Adipose tissue (tissue), 3 donors: ENCODE measurements around the gene CALY. TPM values are rescaled to one million over a fixed set of nuclear protein-coding genes. Genes with fewer than 3 reads are reported as not detected.

ENCODE experiments used
- H3K27ac ChIP-seq: one replicate; pipeline ENCODE4 v1.5.1; 2013; ENCODE audit warnings: low read depth, low read length
- WGBS, 3 donors: extraction: QIAGEN DNeasy Blood & Tissue Kit; methylation state at CpG; one replicate each; pipeline ENCODE4 v1.1.7; 2013; 5-methylcytosine and 5-hydroxymethylcytosine counted together
- polyA plus RNA-seq, 3 donors: library from polyadenylated mRNA; stranded (reverse); fragments of 200-250 nt; gene quantifications; one replicate each; pipeline ENCODE4 v1.2.3, GENCODE V29; 2013
- donor health status: healthy with polysubstance abuse.
- donor health status: Bipolar disorder and iron deficiency.
- donor health status: healthy.

CALY gene
- polyA plus RNA-seq, 3 donors = 0.95 TPM; not detected in 2

DNA sequence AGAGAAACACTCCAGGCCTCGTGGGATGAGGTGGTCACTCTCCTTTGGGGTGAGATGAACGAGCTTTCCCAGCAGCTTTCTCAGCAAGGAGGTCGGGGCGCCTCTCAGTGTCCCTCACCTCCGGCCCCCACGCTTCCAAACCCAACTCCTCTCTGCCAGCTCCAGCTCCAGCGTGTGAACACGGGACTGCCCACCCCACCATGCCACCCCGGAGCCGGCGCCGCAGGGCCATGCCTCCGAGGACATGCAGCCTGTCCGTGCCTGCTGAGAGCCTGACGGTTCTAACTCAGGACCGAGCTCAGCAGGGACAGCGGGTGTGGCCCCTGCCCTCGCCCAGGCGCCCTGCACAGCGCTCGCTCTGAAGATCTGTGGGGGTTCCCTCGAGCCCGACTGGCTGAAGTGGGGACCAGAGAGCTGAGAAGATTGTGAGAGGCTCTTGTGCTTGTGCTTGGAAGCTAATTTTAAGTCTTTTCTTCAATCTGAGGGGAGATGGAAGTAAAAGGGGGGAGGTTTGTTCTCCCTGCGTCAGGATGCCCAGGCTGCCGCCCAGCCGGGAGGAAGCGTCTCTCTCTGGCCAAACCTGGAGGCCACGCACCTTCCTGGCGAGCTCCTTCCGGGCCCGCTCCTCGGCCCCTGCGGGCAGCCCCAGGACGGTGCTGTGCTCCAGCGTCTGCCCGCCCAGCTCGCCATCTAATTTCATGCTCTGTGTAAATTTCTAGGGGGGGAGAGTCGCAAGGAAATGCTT, 54.9 kb downstream of the CALY start:
- WGBS, 3 donors = 91 to 94% (median 94%) methylated on average over 38 of the region's 38 CpGs

DNA sequence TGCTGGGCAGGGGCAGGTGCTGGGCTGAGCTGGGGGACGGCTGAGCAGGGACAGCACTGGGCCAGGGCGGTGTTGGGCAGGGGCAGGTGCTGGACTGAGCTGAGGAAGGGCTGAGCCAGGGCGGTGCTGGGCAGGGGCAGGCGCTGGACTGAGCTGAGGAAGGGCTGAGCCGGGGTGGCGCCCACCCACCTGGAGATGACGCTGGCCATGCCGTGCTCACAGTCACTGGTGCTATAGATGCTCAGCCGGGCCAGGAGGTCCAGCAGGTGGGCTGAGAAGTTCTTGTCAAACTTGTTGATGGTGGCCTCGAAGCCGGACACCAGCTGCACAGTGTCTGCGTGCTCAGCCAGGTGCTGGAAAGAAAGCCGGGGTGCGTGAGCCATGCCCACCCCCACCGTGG, 55.6 kb downstream of the CALY start:
- WGBS, 3 donors = 93 to 95% (median 94%) methylated on average over 13 to 15 of the region's 15 CpGs
- no peak overlapping the region for H3K27ac ChIP-seq

More for the DNA sequence above, 54.9 kb downstream of the CALY start:
- H3K27ac ChIP-seq = no peak overlapping the region

DNA sequence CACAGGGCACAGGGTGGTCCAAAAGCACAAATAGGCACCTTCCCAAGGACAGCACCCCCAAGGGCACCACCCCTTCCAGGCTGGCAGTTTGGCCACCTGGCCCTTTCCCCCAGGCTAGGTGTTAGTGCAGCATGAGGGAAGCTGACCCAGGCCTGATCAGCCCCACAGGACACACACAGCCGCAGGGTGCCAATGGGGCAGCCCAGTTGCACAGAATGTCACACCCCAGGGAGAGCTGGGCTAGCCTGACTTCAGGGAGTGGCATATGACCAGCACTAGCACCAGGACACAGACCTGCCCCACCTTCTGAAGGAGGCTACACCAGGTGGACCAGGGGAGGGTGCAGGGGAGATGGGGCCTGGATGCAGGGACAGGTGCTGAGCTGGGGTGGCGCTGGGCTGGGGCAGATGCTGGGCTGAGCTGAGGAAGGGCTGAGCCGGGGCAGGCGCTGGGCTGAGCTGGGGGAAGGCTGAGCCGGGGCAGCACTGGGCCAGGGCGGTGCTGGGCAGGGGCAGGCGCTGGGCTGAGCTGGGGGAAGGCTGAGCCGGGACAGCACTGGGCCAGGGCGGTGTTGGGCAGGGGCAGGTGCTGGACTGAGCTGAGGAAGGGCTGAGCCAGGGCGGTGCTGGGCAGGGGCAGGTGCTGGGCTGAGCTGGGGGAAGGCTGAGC, 56.2 kb downstream of the CALY start:
- 92 to 96% (median 92%) methylated on average over 9 to 10 of the region's 10 CpGs for WGBS, 3 donors
- no peak overlapping the region for H3K27ac ChIP-seq

DNA sequence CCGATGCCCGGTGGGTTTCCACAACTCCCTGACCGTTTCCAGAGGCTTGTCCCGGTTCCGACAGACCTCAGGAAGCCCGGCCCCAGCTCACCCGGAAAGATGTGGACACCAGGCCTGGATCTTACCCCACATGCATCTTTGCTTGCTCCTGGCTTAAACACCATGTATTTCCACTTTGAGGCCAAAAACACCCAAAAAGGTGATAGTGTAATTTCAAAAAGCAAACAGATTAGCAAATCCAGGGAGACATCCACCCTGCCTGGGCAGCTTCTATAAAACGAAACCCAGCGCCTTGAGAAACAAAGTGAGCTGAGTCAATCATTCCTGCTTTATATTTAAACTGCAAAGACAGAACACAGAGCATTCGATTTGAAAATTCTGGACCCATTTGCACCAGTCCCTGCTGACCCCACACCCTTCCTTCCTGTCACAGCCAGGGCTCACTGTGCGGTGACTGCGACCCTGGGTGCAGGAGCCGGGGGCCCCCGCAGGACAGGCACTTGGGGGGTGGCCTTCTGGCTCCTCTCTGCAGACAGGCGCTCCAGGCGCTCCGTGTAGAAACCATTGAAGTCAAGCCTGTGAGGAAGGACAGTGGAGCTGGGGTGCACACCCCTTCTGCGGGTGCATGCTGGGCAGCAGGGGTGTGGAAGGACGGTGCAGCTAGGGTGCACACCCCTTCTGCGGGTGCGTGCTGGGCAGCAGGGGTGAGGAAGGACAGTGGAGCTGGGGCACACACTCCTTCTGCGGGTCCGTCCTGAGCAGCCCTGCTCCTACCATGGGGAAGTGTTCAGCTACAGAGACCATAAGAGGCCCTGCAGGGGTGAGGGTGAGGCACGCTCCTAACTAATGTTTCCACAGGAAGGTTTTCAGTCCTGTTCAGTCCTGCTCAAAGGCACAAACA, 57.1 kb downstream of the CALY start:
- WGBS, 3 donors = 57 to 83% (median 71%) methylated on average over 23 to 24 of the region's 24 CpGs
- no peak overlapping the region for H3K27ac ChIP-seq

DNA sequence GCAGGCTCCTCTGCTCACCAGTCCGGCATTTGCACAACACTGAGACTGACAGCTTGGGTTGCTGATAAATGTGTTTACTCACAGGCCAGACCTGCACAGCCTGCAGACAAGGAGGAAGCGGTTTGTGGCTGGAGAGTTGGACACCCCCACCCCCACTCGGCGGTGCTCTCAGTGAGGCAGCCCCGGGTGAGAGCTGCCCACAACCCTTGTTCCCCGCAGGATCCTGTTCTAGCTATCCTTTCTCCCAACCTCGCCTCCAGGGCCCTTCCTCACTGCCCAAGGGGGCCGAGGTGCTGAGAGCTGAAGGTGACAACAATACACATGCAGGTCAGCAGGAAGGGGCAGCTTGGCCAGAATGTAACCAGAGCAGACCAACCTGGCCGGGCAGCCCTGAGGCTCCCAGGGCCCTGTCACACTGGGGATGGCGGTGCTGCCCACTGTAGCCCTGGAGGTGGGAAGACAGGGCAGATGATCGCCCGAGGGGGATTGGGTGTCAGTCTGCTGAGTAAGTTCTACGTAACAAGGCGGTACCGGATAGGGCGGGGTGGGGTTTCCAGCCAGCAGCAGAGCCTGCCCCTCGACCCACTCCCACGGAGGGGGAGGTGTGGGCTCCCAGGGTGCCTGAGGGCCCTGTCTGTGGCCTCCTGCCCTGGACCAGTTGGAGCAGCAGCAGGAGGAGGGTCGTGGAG, 58.0 kb downstream of the CALY start:
- WGBS, 3 donors = 42 to 54% (median 45%) methylated on average over 19 of the region's 19 CpGs
- H3K27ac ChIP-seq = peak overlapping the region; percentile 67

DNA sequence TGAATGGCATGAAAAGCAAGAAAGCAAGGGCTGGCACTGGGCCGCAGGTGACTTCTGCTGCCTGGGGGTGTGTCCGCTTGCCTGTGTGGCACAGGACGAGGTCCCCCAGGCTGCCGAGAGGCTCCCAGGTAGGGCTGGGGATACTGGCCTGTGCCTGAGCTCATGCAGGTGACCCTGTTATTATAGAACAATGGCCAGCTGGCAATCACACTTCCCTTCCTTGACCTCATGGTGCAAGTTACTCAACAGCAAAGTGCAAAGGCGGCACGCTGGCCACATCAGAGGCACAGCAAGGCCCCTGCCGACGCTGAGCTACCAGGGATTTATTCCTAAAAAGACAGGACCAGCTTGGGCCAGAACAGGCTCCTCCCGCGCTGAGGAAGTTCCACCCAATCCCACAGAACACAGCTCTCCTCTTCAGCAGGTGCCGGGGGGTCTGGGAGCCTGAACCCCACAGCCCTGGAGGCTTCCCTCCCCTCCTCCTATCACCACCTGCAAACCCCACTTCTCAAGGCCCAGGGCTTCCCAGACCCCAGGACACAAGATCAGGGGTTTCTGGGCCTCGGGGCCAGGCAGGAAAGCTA, 58.6 kb downstream of the CALY start:
- whole genome bisulfite sequencing, 3 donors = 39 to 59% (median 51%) methylated on average over 12 of the region's 12 CpGs
- peak overlapping the region; percentile 67 for H3K27ac ChIP-seq

DNA sequence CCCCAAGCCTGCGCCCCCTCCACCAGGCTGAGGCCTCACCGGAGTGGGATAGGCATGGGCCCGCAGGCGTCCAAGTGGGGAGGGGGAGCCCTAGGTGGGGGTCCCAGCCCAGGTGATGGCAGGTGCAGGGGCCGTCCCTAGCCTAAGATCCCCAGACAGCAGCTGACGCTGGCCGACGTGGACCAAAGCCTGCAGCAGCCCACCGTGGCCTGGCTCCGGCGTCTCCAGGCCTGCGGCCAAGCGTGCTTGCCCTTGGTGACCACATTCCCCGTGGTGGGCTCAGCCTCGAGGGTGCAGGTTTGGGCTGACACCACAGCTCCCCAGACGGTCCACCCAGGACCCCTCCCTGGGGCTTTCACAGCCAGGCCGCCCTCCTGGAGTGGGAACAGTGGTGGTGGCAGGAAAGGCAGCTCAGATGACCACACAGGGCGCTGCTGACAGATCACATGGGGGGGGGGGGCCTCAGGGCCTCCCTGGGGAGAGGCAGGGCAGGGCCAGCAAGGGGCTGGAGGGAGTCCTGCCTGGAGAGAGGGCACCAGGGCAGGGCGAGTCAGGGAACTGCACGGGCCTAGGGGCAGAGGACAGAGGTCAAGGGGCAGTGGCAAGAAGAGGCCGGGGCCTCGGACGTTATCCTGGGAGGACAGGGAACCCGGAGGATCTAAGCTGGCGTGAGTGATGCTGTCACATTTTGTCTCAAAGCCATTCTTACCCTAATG, 59.3 kb downstream of the CALY start:
- no peak overlapping the region for H3K27ac ChIP-seq
- 65 to 72% (median 68%) methylated on average over 22 to 25 of the region's 25 CpGs for WGBS, 3 donors

DNA sequence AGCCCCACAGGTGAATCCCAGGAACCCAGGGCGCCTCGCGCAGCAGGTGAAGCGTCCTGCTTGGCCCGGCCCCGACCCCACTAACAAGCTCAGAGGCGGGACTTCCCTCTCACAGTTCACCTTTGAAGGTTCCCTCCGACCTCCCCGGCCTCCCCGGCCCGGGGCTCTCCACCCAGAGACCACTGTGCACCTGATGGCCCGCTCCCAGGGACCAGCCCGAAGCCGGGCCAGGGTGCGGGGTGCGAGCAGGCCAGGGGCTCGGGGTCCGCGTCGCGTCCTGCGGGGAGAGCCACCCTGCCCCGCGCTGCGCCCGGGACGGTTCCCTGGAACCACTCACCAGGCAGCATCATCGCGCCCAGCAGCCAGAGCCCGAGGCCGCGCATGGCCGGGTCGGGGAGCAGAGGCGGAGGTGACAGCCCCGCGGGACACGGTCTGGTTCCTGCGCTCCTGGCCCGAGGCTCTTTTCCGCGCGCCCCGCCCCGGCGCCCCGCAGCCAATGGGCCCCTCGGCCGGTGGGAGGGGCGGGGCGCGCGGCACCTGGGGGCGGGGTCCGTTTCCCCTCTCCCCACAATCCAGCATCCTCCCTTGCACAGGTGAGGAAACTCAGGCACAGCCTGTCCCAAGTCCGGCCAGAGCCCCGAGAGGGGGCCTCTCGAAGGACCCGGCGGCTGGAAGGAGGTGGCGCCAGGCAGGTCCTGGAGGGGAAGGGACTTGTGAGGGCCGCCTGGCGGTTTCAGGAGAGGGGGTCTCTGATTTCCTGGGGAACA, 60.1 kb downstream of the CALY start, which contains the start of gene ADAM8:
ADAM8 (minus strand) TSS at position 434 of the 767 bp plus-strand sequence; CDS start at position 383, 51 bp downstream.
- H3K27ac ChIP-seq = no peak within 1 kb of the TSS

DNA sequence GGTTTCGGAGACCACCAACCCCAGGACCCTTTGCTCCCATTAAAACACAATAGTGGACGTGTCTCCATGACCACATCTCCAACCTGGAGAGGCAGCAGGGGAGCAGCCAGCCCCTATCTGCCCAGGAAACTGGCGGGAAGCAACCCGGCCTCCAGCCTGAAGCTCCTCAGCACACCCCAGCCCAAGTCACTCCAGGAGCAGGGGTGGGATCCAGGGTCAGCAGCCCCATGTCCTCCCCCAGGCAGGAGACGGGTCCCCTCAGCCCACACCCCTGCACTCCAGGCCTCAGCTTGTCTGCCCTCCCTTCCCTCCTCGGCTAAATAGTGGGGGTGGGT, 60.6 kb downstream of the CALY start:
- 17 to 59% (median 17%) methylated on average over 5 to 6 of the region's 6 CpGs for WGBS, 3 donors

More for the DNA sequence above, 60.1 kb downstream of the CALY start, which contains the start of gene ADAM8:
- 4 to 12% (median 4%) methylated on average over 38 to 63 of the region's 63 CpGs for WGBS, 3 donors

DNA sequence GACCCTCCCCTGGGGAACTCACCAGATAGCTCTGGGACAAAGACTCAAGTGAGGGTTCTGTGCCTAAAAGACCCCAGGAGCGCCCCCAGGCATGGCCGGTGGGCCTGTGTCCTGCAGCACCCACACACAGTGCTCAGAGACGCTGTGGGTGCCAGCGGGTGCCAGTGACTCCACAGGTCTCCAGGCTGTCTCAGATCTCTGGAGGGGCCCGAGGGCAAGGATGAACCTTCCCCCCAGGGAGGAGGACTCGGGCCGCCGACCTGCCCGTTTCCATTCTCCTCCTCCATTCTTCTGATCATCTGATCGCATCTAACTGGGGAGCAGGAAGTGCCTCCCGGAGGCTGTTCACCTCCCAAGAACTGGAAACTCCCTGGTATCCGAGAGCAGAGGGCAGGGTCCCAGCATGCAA, 61.0 kb downstream of the CALY start:
- WGBS, 3 donors = 7 to 48% (median 17%) methylated on average over 11 to 12 of the region's 12 CpGs
- no peak overlapping the region for H3K27ac ChIP-seq

More for the DNA sequence above, 60.6 kb downstream of the CALY start:
- no peak overlapping the region for H3K27ac ChIP-seq

DNA sequence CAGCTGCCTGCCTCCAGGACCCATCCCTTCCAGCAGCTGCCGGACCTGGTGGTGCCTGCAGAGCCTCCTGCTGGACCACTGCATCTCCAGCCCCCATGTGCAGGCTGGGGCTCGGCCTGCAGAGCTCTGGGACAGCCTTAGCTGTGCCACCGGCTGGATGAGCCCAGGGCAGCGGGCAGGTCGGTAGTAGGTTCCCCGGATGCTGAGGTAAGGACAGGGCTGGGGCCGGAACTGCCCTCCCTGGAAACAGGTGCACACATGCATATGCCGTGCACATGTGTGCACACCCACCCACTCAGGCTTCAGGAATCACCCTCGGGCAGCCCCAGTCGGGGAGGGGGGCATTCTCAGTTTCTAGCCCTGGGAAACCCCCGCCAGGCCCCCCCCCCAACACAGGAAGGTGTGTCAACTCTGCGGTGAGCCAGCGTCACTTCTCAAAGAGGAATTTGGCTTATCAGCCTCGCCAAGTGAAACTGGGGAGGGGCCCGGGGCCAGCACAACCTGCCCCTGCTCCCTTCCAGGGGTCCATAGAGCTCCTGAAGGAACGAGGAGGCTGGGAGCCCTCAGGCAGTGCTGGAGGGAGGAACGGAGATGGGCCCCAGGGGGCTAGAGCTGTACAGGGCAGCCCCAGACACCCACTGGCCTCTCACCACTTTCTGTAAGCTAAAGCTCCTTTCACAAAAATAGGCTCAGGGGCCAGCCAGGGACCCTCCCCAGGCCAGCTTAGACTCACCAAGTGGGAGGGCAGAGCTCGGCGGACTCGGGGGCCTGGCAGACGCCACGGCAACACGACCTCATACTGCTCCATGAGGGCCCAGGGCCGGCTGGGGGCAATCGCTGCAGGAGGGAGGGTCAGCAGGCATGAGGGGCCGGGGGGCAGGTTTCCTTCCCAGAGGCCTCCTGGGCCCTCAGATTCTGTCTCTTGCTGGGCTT, 61.7 kb downstream of the CALY start:
- WGBS, 3 donors = 19 to 56% (median 30%) methylated on average over 22 to 26 of the region's 26 CpGs
- H3K27ac ChIP-seq = no peak overlapping the region

Other genes starting within 250 kb of the CALY start
- gene ADGRA1, start 249.0 kb downstream of the CALY start, polyA plus RNA-seq = under 1 TPM in 2 of 3 donors, not detected in 1; 0.07 to 0.17 TPM
- under 1 TPM; 0.13 to 0.34 (median 0.28) TPM for gene KNDC1, start 176.7 kb downstream of the CALY start, polyA plus RNA-seq
- gene UTF1, start 106.7 kb downstream of the CALY start, polyA plus RNA-seq = not detected
- under 1 TPM; 0.28 to 0.80 (median 0.56) TPM for gene VENTX, start 99.0 kb downstream of the CALY start, polyA plus RNA-seq
- gene ADAM8, start 60.0 kb downstream of the CALY start, polyA plus RNA-seq = 10 to 100 TPM in 1 of 3 donors, 1 to 10 TPM in 2; 2.3 to 14.1 (median 3.8) TPM
- 10 to 100 TPM; 21.0 to 35.0 (median 26.8) TPM for gene TUBGCP2, start 28.0 kb downstream of the CALY start, polyA plus RNA-seq
- 10 to 100 TPM; 19.8 to 43.9 (median 29.7) TPM for gene ZNF511, start 28.0 kb downstream of the CALY start, polyA plus RNA-seq
- gene PRAP1, start 10.5 kb upstream of the CALY start, polyA plus RNA-seq = under 1 TPM in 2 of 3 donors, not detected in 1; 0.09 to 0.16 TPM
- gene FUOM, start 21.1 kb upstream of the CALY start, polyA plus RNA-seq = 10 to 100 TPM; 22.1 to 45.1 (median 23.3) TPM
- gene ECHS1, start 36.5 kb upstream of the CALY start, polyA plus RNA-seq = 100 to 1,000 TPM in 2 of 3 donors, 10 to 100 TPM in 1; 82.3 to 405 (median 199) TPM
- 1 to 10 TPM; 4.5 to 5.7 (median 5.4) TPM for gene PAOX, start 42.4 kb upstream of the CALY start, polyA plus RNA-seq
- gene MTG1, start 57.3 kb upstream of the CALY start, polyA plus RNA-seq = 10 to 100 TPM; 33.9 to 40.2 (median 35.9) TPM
- gene SPRN, start 87.7 kb upstream of the CALY start, polyA plus RNA-seq = under 1 TPM; 0.11 to 0.18 (median 0.16) TPM
- gene SCART1, start 117.0 kb upstream of the CALY start, polyA plus RNA-seq = 1 to 10 TPM in 1 of 3 donors, under 1 TPM in 2; 0.91 to 1.3 (median 0.93) TPM
- gene CYP2E1, start 190.5 kb upstream of the CALY start, polyA plus RNA-seq = 1 to 10 TPM; 1.3 to 3.1 (median 2.1) TPM
- gene SYCE1, start 228.7 kb upstream of the CALY start, polyA plus RNA-seq = 1 to 10 TPM; 1.4 to 5.4 (median 2.2) TPM